H1 (cell line): Measurements from ENCODE around the gene BTBD3. TPM values are rescaled to one million over a fixed set of nuclear protein-coding genes. Genes with fewer than 3 reads are reported as not detected.

Experiments
- CTCF ChIA-PET: fragments of 300-600 bp; sonication (Branson Sonifier 250); formaldehyde crosslinking; loops from one replicate; lab custom pipeline; 2021; ENCODE audit not compliant: partially characterized antibody; lab: Charles Lee
- POLR2A ChIA-PET: fragments of 300-600 bp; sonication (Branson Sonifier 250); formaldehyde crosslinking; loops from one replicate; lab custom pipeline; 2021; ENCODE audit warnings: inconsistent platforms; ENCODE audit not compliant: partially characterized antibody; lab: Charles Lee
- DNase-seq, 2 experiments: peaks; one replicate each; pipeline versions ENCODE4 v3.0.0 to v3.0.0-alpha.2; 2010 to 2022; ENCODE audit warnings: low spot score in 2 of 2, low read depth in 1 of 2, mixed read lengths in 1 of 2
- FAIRE-seq: peaks from 2 replicates; lab custom pipeline; 2011; peaks lifted over from hg19 to GRCh38; lab: Jason Lieb, UNC
- H2AFZ ChIP-seq: 2 replicates; pipeline ENCODE4 v1.8.1; 2012; ENCODE audit warnings: low read length, inconsistent platforms
- H2AK5ac ChIP-seq: 2 replicates; pipeline ENCODE4 v1.6.1; 2013; ENCODE audit warnings: low read depth, low read length
- H2BK120ac ChIP-seq: replicated peaks from 2 replicates; pipeline ENCODE3; 2013; ENCODE audit warnings: low read depth, low read length, inconsistent platforms
- H2BK12ac ChIP-seq: 2 replicates; pipeline ENCODE4 v1.6.1; 2013; ENCODE audit warnings: low read depth, low read length
- H2BK15ac ChIP-seq: 2 replicates; pipeline ENCODE4 v1.6.1; 2013; ENCODE audit warnings: low read length
- H2BK20ac ChIP-seq: 2 replicates; pipeline ENCODE4 v1.6.1; 2013; ENCODE audit warnings: low read length
- H2BK5ac ChIP-seq: 2 replicates; pipeline ENCODE4 v1.6.1; 2013; ENCODE audit warnings: low read depth, low read length
- H3K14ac ChIP-seq: 2 replicates; pipeline ENCODE4 v1.6.1; 2013; ENCODE audit warnings: inconsistent platforms; ENCODE audit not compliant: insufficient read length
- H3K18ac ChIP-seq: 2 replicates; pipeline ENCODE4 v1.6.1; 2013; ENCODE audit warnings: low read length; ENCODE audit errors: extremely low read depth
- H3K23ac ChIP-seq: 2 replicates; pipeline ENCODE4 v1.6.1; 2013; ENCODE audit warnings: inconsistent platforms; ENCODE audit not compliant: insufficient read length
- H3K23me2 ChIP-seq: 2 replicates; pipeline ENCODE4 v1.6.1; 2013; ENCODE audit warnings: low read depth, low read length
- H3K27ac ChIP-seq: 2 replicates; pipeline ENCODE4 v1.6.1; 2011; ENCODE audit warnings: low read depth, low read length, inconsistent platforms
- H3K27me3 ChIP-seq, 4 experiments: replicated peaks in 1 of 4; 1 replicate in 1 of 4; 2 replicates in 3 of 4; pipeline versions ENCODE4 v1.6.1 to v1.8.1; 2011 to 2013; ENCODE audit warnings: low read length in 3 of 4, mild to moderate bottlenecking in 3 of 4, inconsistent platforms in 2 of 4, mixed read lengths in 2 of 4, moderate library complexity in 1 of 4; ENCODE audit not compliant: control insufficient read depth in 3 of 4, insufficient read depth in 3 of 4; ENCODE audit errors: extremely low read depth in 1 of 4
- H3K36me3 ChIP-seq, 4 experiments: 2 replicates each; pipeline versions ENCODE4 v1.6.1 to v1.8.1; 2011 to 2013; ENCODE audit warnings: mild to moderate bottlenecking in 4 of 4, low read length in 3 of 4, moderate library complexity in 2 of 4, control low read depth in 1 of 4, inconsistent platforms in 1 of 4; ENCODE audit not compliant: insufficient read depth in 4 of 4, control insufficient read depth in 2 of 4
- H3K4ac ChIP-seq: replicated peaks from 2 replicates; pipeline ENCODE3; 2013; ENCODE audit warnings: low read length, low read depth, mixed read lengths, inconsistent platforms; ENCODE audit not compliant: insufficient read length
- H3K4me1 ChIP-seq, 4 experiments: replicated peaks in 1 of 4; 1 replicate in 1 of 4; 2 replicates in 3 of 4; pipeline versions ENCODE4 v1.6.1 to v1.8.1; 2011 to 2013; ENCODE audit warnings: low read length in 3 of 4, inconsistent platforms in 2 of 4, mixed read lengths in 1 of 4; ENCODE audit not compliant: insufficient read depth in 4 of 4, control insufficient read depth in 3 of 4
- H3K4me2 ChIP-seq, 2 experiments: 2 replicates each; pipeline versions ENCODE4 v1.6.1 to v1.8.1; 2011 to 2013; ENCODE audit warnings: low read depth in 2 of 2, low read length in 2 of 2, control low read depth in 1 of 2, inconsistent platforms in 1 of 2, mild to moderate bottlenecking in 1 of 2; ENCODE audit not compliant: insufficient read depth in 1 of 2
- H3K4me3 ChIP-seq, 4 experiments: fragments of 200-600, 300-600 bp in 1 of 4; sonication (generic), shearing (Covaris generic), sonication (Bioruptor Twin) in 1 of 4; 2 replicates each; pipeline versions ENCODE4 v1.5.1 to v1.8.1; 2011 to 2016; ENCODE audit warnings: low read length in 4 of 4, low read depth in 3 of 4, control low read depth in 2 of 4, inconsistent platforms in 2 of 4, mild to moderate bottlenecking in 2 of 4, mixed read lengths in 1 of 4, moderate library complexity in 1 of 4; ENCODE audit not compliant: insufficient read depth in 2 of 4; ENCODE audit errors: extremely low read depth in 1 of 4
- H3K56ac ChIP-seq: replicated peaks from 2 replicates; pipeline ENCODE3; 2013; ENCODE audit warnings: low read depth, mild to moderate bottlenecking, mixed read lengths, low read length, inconsistent platforms; ENCODE audit not compliant: insufficient read length
- H3K79me1 ChIP-seq: 2 replicates; pipeline ENCODE4 v1.6.1; 2013; ENCODE audit warnings: low read depth, low read length, control low read depth
- H3K79me2 ChIP-seq, 2 experiments: 2 replicates each; pipeline versions ENCODE4 v1.6.1 to v1.8.1; 2012 to 2013; ENCODE audit warnings: low read length in 2 of 2, mild to moderate bottlenecking in 2 of 2, inconsistent platforms in 1 of 2; ENCODE audit not compliant: insufficient read depth in 2 of 2, control insufficient read depth in 1 of 2
- H3K9ac ChIP-seq, 4 experiments: replicated peaks in 1 of 4; 1 replicate in 1 of 4; 2 replicates in 3 of 4; pipeline versions ENCODE4 v1.6.1 to v1.8.1; 2011 to 2013; ENCODE audit warnings: low read depth in 3 of 4, low read length in 3 of 4, control low read depth in 2 of 4, mild to moderate bottlenecking in 2 of 4, moderate library complexity in 2 of 4, inconsistent platforms in 1 of 4; ENCODE audit errors: extremely low read depth in 1 of 4
- H3K9me3 ChIP-seq, 2 experiments: 2 replicates each; pipeline versions ENCODE4 v1.6.1 to v1.8.1; 2012 to 2013; ENCODE audit warnings: mild to moderate bottlenecking in 2 of 2, moderate library complexity in 2 of 2, control low read depth in 1 of 2, inconsistent platforms in 1 of 2, low read depth in 1 of 2, low read length in 1 of 2, mixed read lengths in 1 of 2; ENCODE audit not compliant: insufficient read depth in 2 of 2
- H4K20me1 ChIP-seq, 2 experiments: replicated peaks in 1 of 2; 2 replicates each; pipeline versions ENCODE3 to v1.8.1; 2011 to 2013; ENCODE audit warnings: inconsistent platforms in 2 of 2, low read length in 2 of 2, mild to moderate bottlenecking in 1 of 2; ENCODE audit not compliant: insufficient read depth in 2 of 2, control insufficient read depth in 1 of 2
- H4K5ac ChIP-seq: 2 replicates; pipeline ENCODE4 v1.6.1; 2013; ENCODE audit warnings: low read length, low read depth, mixed read lengths, inconsistent platforms; ENCODE audit not compliant: insufficient read length
- H4K8ac ChIP-seq: 2 replicates; pipeline ENCODE4 v1.8.0; 2013; ENCODE audit warnings: mild to moderate bottlenecking, moderate library complexity, low read length, inconsistent platforms; ENCODE audit not compliant: insufficient read depth; ENCODE audit errors: extremely low read depth
- H4K91ac ChIP-seq: replicated peaks from 2 replicates; pipeline ENCODE3; 2013; ENCODE audit warnings: low read length, mixed read lengths, inconsistent platforms; ENCODE audit not compliant: insufficient read length
- EZH2 ChIP-seq: fragments of 200-600 bp; sonication (generic); IDR thresholded peaks from 2 replicates; pipeline ENCODE4 v1.7.1; 2012; ENCODE audit warnings: low read depth, mild to moderate bottlenecking, moderate library complexity, low read length, inconsistent platforms; ENCODE audit not compliant: severe bottlenecking
- RFX5 ChIP-seq: IDR thresholded peaks from 2 replicates; pipeline ENCODE4 v1.6.1; 2011; ENCODE audit warnings: low read depth, low read length, improper control_type of control experiment, borderline replicate concordance
- SP4 ChIP-seq: IDR thresholded peaks from 2 replicates; pipeline ENCODE4 v1.6.1; 2012; ENCODE audit warnings: low read length, inconsistent platforms
- WGBS, 2 experiments: shearing (Covaris generic) in 1 of 2; methylation state at CpG; one replicate each; pipeline versions ENCODE4 v1.1.6 to v1.1.7; 2013 to 2015; ENCODE audit warnings: low lambda C conversion rate in 2 of 2, mixed read lengths in 2 of 2, inconsistent platforms in 1 of 2, low coverage in 1 of 2, missing lambda C conversion rate in 1 of 2; ENCODE audit not compliant: insufficient replicate concordance in 2 of 2, insufficient coverage in 1 of 2, insufficient read length in 1 of 2; ENCODE audit errors: extremely low coverage in 1 of 2, missing lambda C conversion rate in 1 of 2; 5-methylcytosine and 5-hydroxymethylcytosine counted together
- polyA plus RNA-seq, 7 experiments: library from polyadenylated mRNA; depleted of rRNA in 3 of 7; stranded (reverse) in 5 of 7; unstranded in 2 of 7; fragments of >200 nt in 5 of 7; fragments of 200-250 nt in 2 of 7; gene quantifications; 1 replicate in 5 of 7; 2 replicates in 1 of 7; 4 replicates in 1 of 7; pipeline versions ENCODE4 v1.2.1 to v1.2.3, GENCODE V29; 2011 to 2013; ENCODE audit warnings: missing spikeins in 2 of 7, mixed read lengths in 2 of 7
- total RNA-seq: library from RNA; stranded (reverse); fragmentation: NEBNext Ultra II Directional; extraction: Animal tissue kit (Norgen Biotek cat#: 25700); gene quantifications from 2 replicates; pipeline ENCODE4 v1.2.1, GENCODE V29; 2021

The BTBD3 gene
- total and polyA plus RNA-seq, 2 of the 8 experiments (the other 6 are each of a cell fraction or from before 2014, with no cell fraction given) = 36.7 to 45.5 TPM

GRCh38 chr20:11881449-11881848, 36.2 kb upstream of the BTBD3 start:
- no peaks in the 10 kb centered on the region for H3K23me2 ChIP-seq
- FAIRE-seq (no peak), DNase-seq (no peak)
- H3K18ac ChIP-seq = no peak overlapping the region
- ChIA-PET CTCF (no interaction called here), POLR2A (no interaction called here)
- WGBS, 2 experiments = 91% methylated on average over 4 of the region's 4 CpGs; no CpG with 5 or more reads in 1 of the 2 experiments
- no peak overlapping the region for H3K14ac ChIP-seq
- no peaks in the 10 kb centered on the region for H3K9me3 ChIP-seq
- H3K9ac ChIP-seq = no peak overlapping the region
- no peak overlapping the region for H3K27ac ChIP-seq
- no peak overlapping the region for H2BK12ac ChIP-seq
- H3K4ac ChIP-seq = no peak overlapping the region
- no peak overlapping the region for H2BK120ac ChIP-seq
- no peak overlapping the region for H2BK20ac ChIP-seq
- H4K5ac ChIP-seq = no peak overlapping the region
- H3K36me3 ChIP-seq = no peaks in the 10 kb centered on the region
- no peak overlapping the region for H4K8ac ChIP-seq
- no peak overlapping the region for H3K56ac ChIP-seq
- no peaks in the 10 kb centered on the region for H4K20me1 ChIP-seq
- H3K79me2 ChIP-seq = no peaks in the 10 kb centered on the region
- H2AK5ac ChIP-seq = no peak overlapping the region
- TF ChIP-seq SP4 (no peak), EZH2 (no peak), RFX5 (no peak)
- no peak overlapping the region for H3K4me2 ChIP-seq
- no peaks in the 10 kb centered on the region for H3K79me1 ChIP-seq
- H3K23ac ChIP-seq = no peak overlapping the region
- no peak overlapping the region for H2BK5ac ChIP-seq
- no peak overlapping the region for H3K4me3 ChIP-seq
- no peaks in the 10 kb centered on the region for H3K27me3 ChIP-seq
- H2AFZ ChIP-seq = no peak overlapping the region
- H2BK15ac ChIP-seq = no peak overlapping the region
- no peak overlapping the region for H4K91ac ChIP-seq
- H3K4me1 ChIP-seq = no peaks in the 10 kb centered on the region
